OCI-LY7 (cell line): ENCODE results near the gene ANKZF1. TPM values are rescaled to one million over a fixed set of nuclear protein-coding genes. Genes with fewer than 3 reads are reported as not detected.

Source experiments
- BruUV-seq: library from RNA; stranded (reverse); fragments of 400-500 nt; replicated peaks from 2 replicates; lab custom pipeline; 2021; lab: Mats Ljungman, UMichigan
- CTCF ChIA-PET: fragments of 300-600 bp; sonication (Branson Sonifier 250); formaldehyde crosslinking; loops from one replicate; lab custom pipeline; 2022; ENCODE audit warnings: antibody characterized with exemption; ENCODE audit not compliant: unreplicated experiment; lab: Charles Lee
- POLR2A ChIA-PET: fragments of 300-600 bp; sonication (Branson Sonifier 250); formaldehyde crosslinking; loops from one replicate; lab custom pipeline; 2022; ENCODE audit warnings: antibody characterized with exemption; lab: Charles Lee
- DNase-seq: peaks from one replicate; pipeline ENCODE4 v3.0.0-alpha.2; 2015; ENCODE audit warnings: low spot score
- H2AFZ ChIP-seq: fragments of 200-600 bp; sonication (generic), shearing (Covaris generic); 2 replicates; pipeline ENCODE4 v1.6.1; 2014; ENCODE audit warnings: mild to moderate bottlenecking, antibody characterized with exemption, low read length, moderate library complexity
- H3K27ac ChIP-seq: fragments of 200-600 bp; sonication (generic); 2 replicates; pipeline ENCODE4 v1.5.1; 2014; ENCODE audit warnings: mixed run types, low read depth, mild to moderate bottlenecking, moderate library complexity, low read length, inconsistent platforms; ENCODE audit not compliant: poor library complexity, severe bottlenecking
- H3K36me3 ChIP-seq: fragments of 200-600 bp; sonication (generic); 2 replicates; pipeline ENCODE4 v1.6.1; 2014; ENCODE audit warnings: mild to moderate bottlenecking, antibody characterized with exemption, low read length, moderate library complexity, mixed read lengths; ENCODE audit not compliant: insufficient read depth
- H3K4me1 ChIP-seq: fragments of 200-600 bp; sonication (generic); 2 replicates; pipeline ENCODE4 v1.5.1; 2014; ENCODE audit warnings: mild to moderate bottlenecking, low read length; ENCODE audit not compliant: insufficient read depth, poor library complexity, severe bottlenecking
- H3K4me2 ChIP-seq: fragments of 200-600 bp; sonication (generic); 2 replicates; pipeline ENCODE4 v1.6.1; 2014; ENCODE audit warnings: mild to moderate bottlenecking, low read length
- H3K4me3 ChIP-seq: fragments of 200-600 bp; sonication (generic); 2 replicates; pipeline ENCODE4 v1.5.1; 2014; ENCODE audit warnings: mild to moderate bottlenecking, low read depth, low read length; ENCODE audit not compliant: poor library complexity, severe bottlenecking
- H3K79me2 ChIP-seq: fragments of 200-600 bp; sonication (generic); 2 replicates; pipeline ENCODE4 v1.6.1; 2016; ENCODE audit warnings: low read depth, mild to moderate bottlenecking, low read length, moderate library complexity, mixed read lengths; ENCODE audit not compliant: insufficient read depth
- H3K9me2 ChIP-seq: fragments of 200-600 bp; sonication (generic); 2 replicates; pipeline ENCODE4 v1.6.1; 2016; ENCODE audit warnings: mild to moderate bottlenecking, low read length, mixed read lengths; ENCODE audit not compliant: insufficient read depth
- H3K9me3 ChIP-seq: fragments of 200-600 bp; sonication (generic); 2 replicates; pipeline ENCODE4 v1.6.1; 2014; ENCODE audit warnings: mild to moderate bottlenecking, mixed run types, low read length, mixed read lengths
- H4K20me1 ChIP-seq: fragments of 200-600 bp; sonication (generic); 2 replicates; pipeline ENCODE4 v1.6.1; 2014; ENCODE audit warnings: mild to moderate bottlenecking, antibody characterized with exemption, low read length, moderate library complexity, mixed read lengths; ENCODE audit not compliant: insufficient read depth
- CTCF ChIP-seq: fragments of 200-600 bp; sonication (generic); conservative IDR thresholded peaks from 2 replicates; pipeline ENCODE4 v1.5.1; 2014; ENCODE audit warnings: mild to moderate bottlenecking, antibody characterized with exemption, low read length, moderate library complexity, mixed read lengths
- EZH2phosphoT487 ChIP-seq: fragments of 200-600 bp; sonication (generic); IDR thresholded peaks from 2 replicates; pipeline ENCODE4 v1.6.1; 2018; ENCODE audit warnings: low read depth, borderline replicate concordance, mild to moderate bottlenecking, mixed run types, antibody characterized with exemption, low read length, moderate library complexity, mixed read lengths
- intact Hi-C: fragments of 100-400 bp; cut with micrococcal nuclease; formaldehyde crosslinking; loops from one replicate; pipeline ENCODE4 v1.10.0; 2022; ENCODE audit not compliant: unreplicated experiment
- total RNA-seq, 2 experiments: library from RNA; depleted of rRNA in 1 of 2; stranded (reverse); fragments of >200 nt in 1 of 2; shearing (Covaris generic) in 1 of 2; gene quantifications; 2 replicates each; pipeline ENCODE4 v1.2.3, GENCODE V29; 2014 to 2022

Gene ANKZF1
- total RNA-seq, 2 experiments from 2014 or later, result 57.8 to 82.4 TPM

DNA sequence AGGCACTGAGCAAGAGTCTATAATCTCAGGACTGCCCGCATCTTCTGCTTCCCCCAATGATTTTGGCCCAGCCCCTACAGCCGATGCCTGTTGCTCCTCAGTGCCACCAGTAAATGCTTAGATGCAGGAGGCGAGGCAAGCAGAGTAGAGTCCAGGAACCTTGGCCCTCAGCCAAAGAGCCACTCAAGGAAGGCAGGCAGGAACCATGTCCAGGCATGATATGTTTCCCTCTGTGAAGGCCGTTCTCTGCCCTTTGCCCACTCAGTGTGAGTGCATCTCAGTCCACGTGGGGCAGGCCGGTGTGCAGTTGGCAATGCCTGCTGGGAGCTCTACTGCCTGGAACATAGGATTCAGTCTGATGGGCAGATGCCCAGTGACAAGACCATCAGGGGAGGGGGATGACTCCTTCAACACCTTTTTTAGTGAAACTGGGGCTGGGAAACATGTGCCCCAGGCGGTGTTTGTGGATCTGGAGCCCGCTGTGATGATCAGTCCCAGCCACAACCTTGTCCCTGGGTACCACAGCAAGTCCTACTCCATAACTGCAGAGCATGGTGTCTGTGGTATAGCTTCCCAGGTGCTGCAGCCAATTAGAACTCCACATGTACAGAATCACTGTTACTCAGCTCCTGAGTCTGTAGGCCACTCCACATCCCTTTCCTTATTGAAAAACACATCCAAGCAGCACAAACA lies 39.9 kb downstream of the ANKZF1 start:
- no peak for DNase-seq
- Histone ChIP-seq H3K4me3 (no peak overlapping the region), H3K4me1 (no peaks in the 10 kb centered on the region), H4K20me1 (no peaks in the 10 kb centered on the region), H3K79me2 (no peaks in the 10 kb centered on the region), H3K36me3 (no peaks in the 10 kb centered on the region), H3K4me2 (no peak overlapping the region), H3K9me3 (no peaks in the 10 kb centered on the region), H3K27ac (no peak overlapping the region), H3K9me2 (no peaks in the 10 kb centered on the region), H2AFZ (no peak overlapping the region)
- intact Hi-C loops, result loop anchor here (10.0 kb wide), 1 partner anchor 385 kb away; the partner anchor contains the start of gene WNT10A
- BruUV-seq, result no TSS peak
- TF ChIP-seq EZH2phosphoT487, result no peak
- TF ChIP-seq CTCF, result no peak
- ChIA-PET CTCF (no interaction called here), POLR2A (interaction anchor here (0.6 kb wide), 1 partner anchor 610 kb away, joined by 3 read pairs; the partner anchor contains the start of genes BCS1L and ZNF142)

- H3K9me3 ChIP-seq, result no peaks in the 10 kb centered on the region
- BruUV-seq, result no TSS peak
- ChIA-PET POLR2A (interaction anchor here (0.6 kb wide), 1 partner anchor 610 kb away, joined by 3 read pairs; the partner anchor contains the start of genes BCS1L and ZNF142), CTCF (interaction anchor here (0.9 kb wide), 1 partner anchor 9 kb away, joined by 3 read pairs; the partner anchor contains the start of gene DNAJB2)
- H4K20me1 ChIP-seq, result no peaks in the 10 kb centered on the region
- no peak overlapping the region for H3K4me3 ChIP-seq
- DNase-seq, result no peak
- no peaks in the 10 kb centered on the region for H3K79me2 ChIP-seq
- no peak overlapping the region for H2AFZ ChIP-seq
- H3K4me1 ChIP-seq, result no peaks in the 10 kb centered on the region
- H3K4me2 ChIP-seq, result no peak overlapping the region
- intact Hi-C loops, result loop anchor here (10.0 kb wide), 1 partner anchor 385 kb away; the partner anchor contains the start of gene WNT10A
- H3K27ac ChIP-seq, result no peak overlapping the region
- H3K36me3 ChIP-seq, result no peaks in the 10 kb centered on the region
- no peak for TF ChIP-seq EZH2phosphoT487
- no peak for TF ChIP-seq CTCF
- H3K9me2 ChIP-seq, result no peaks in the 10 kb centered on the region
Observed at GRCh38 chr2:219270055-219270372, 40.4 kb downstream of the ANKZF1 start.

GRCh38 chr2:219271021-219271420 lies 41.4 kb downstream of the ANKZF1 start:
- intact Hi-C loops, result loop anchor here (10.0 kb wide), 1 partner anchor 386 kb away; the partner anchor contains the start of gene WNT10A
- CTCF ChIA-PET, result interaction anchor here (0.8 kb wide), 1 partner anchor 24 kb away, joined by 3 read pairs; no protein-coding TSS in a partner anchor

More at GRCh38 chr2:219271021-219271420, 41.4 kb downstream of the ANKZF1 start:
- no peak overlapping the region for H2AFZ ChIP-seq
- H3K9me2 ChIP-seq, result no peaks in the 10 kb centered on the region
- H3K9me3 ChIP-seq, result no peaks in the 10 kb centered on the region
- POLR2A ChIA-PET, result no interaction called here
- peaks cover 3% of the 10 kb centered on the region for H3K4me1 ChIP-seq
- no peaks in the 10 kb centered on the region for H4K20me1 ChIP-seq
- H3K4me3 ChIP-seq, result no peak overlapping the region
- no peak for DNase-seq
- no peaks in the 10 kb centered on the region for H3K79me2 ChIP-seq
- H3K4me2 ChIP-seq, result no peak overlapping the region
- BruUV-seq, result no TSS peak
- H3K27ac ChIP-seq, result no peak overlapping the region
- no peak for TF ChIP-seq CTCF
- TF ChIP-seq EZH2phosphoT487, result no peak
- no peaks in the 10 kb centered on the region for H3K36me3 ChIP-seq
